Measurements from ENCODE around the gene RANBP3.
"Not testable (repeated sequence)": the region's sequence is repeated elsewhere in the genome, so short reads cannot be mapped to it uniquely, and the experiment has no call there.

The RANBP3 gene

DNA sequence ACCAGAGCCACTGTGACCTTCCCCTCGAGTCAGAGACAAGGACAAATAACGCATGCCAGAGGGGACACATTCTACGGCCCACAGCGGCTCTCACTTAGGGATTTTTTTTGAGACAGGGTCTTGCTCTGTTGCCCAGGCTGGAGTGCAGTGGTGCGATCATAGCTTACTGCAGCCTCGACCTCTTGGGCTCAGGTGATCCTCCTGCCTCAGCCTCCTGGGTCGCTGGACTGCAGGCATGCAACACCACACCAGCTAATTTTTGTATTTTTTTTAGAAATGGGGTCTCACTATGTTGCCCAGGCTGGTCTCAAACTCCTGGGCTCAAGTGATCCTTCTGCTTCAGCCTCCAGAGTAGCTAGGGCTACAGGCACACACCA is 28.1 kb upstream of the RANBP3 start:
- DNase-seq, result not testable (repeated sequence)

DNA sequence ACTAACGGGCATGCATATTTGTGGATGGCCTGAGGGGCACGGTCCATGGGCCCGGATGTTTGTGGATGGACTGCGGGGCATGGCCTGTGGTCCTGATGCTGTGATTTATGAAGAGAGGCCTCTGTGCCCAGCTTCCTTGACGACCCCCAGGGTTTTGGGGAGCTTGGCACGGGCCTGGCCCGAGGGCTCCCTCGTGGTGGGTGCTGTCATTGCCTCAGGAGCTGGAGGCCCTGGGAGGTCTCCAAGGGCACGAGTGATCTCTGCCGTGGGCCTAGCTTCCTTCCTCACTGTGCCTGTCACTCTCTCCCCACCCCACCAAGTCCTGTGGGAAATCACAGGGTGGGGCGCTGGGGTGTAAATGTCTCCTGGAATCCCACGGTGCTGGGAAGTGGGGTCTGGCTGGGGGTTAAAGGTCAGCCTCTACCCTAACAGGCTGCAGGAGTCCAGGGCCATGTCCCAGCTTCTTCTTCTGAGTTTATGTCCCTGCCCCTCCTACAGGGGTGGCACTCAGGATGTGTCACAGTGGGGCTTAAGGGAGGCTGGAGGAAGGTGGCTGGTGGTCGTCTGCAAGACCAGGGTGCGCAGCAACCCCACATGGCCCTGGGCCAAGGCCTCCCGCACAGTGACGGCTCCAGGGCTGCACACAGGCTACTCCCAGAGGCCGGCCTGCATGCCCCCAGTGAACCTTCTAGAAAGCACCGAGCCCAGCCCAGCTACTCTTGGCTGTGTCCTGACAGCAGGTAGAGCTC is 27.6 kb upstream of the RANBP3 start:
- no peak for DNase-seq

DNA sequence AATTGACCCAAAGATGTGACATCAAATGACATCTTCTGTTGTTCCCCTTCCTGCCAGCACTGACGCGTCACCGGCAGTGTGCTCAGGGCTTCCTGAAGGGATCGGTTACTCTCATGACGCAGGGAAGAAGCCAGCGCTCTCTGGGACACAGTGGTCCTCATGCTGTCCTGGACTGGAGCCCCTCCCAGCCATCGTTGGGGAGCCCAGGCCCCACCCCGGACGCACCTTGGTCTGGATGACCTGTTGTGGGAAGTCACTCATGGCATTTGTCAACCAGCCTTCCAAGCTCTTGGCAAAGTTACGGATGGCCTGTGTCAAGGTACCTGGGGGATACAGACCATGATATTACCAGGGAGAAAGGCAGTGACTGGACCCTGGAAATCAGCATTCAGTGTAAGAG is 26.0 kb upstream of the RANBP3 start:
- DNase-seq, result no peak

DNA sequence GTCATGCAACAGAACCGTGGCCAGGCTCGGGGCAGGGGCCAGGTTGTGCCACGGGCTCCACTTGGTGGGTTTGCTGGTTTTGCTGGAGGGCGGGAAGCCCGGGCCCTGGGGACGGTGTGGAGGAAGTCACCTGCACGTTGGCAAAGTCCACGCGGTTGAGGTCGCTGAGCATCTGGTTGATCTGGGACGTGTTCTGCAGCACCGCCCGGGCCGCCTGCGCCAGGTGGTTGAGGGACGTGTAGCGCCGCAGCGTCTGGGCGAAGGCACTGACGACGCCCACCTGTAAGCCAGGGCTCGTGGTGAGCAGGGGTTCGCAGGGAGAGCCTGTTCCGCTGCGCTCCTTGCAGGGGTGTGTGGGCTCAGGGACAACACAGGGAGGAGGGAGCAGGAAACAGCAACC is 24.7 kb upstream of the RANBP3 start:
- no peak for DNase-seq

DNA sequence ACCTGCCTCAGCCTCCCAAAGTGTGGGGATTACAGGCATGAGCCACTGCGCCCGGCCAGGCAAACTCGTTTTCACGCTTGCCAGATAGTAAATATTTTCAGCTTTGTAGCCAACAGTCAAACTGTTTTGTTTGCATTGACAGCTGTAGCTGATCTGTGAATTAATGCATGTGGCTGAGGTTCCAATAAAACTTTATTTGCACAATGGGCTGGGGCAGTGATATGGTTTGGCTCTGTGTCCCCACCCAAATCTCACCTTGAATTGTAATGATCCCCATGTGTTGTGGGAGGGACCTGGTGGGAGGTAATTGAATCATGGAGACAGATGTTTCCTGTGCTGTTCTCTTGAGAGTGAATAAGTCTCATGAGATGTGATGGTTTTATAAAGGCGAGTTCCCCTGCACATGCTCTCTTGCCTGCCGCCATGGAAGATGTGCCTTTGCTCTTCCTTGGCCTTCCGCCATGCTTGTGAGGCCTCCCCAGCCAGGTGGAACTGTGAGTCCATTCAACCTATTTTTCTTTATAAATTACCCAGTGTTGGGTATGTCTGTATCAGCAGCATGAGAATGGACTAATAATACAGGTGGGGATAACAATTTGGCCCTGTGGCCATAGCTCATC is 22.4 kb upstream of the RANBP3 start:
- DNase-seq, result no peak

DNA sequence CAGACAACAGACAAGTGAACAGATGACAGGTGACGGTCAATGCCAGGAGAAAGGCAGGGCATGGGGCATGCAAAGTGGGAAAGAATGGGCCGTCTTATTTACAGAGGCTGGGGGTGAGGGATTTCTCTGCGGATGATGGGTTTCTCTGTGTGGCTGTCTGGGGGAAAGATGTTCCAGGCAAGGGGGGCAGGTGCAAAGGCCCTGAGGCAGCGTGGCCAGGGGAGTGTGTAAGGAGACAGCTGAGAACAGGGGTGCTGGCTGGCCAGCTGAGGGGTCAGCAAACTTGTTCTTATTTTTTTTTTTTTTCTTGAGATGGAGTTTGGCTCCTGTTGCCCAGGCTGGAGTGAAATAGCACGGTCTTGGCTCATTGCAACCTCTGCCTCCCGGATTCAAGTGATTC is 21.8 kb upstream of the RANBP3 start:
- DNase-seq, result no peak

DNA sequence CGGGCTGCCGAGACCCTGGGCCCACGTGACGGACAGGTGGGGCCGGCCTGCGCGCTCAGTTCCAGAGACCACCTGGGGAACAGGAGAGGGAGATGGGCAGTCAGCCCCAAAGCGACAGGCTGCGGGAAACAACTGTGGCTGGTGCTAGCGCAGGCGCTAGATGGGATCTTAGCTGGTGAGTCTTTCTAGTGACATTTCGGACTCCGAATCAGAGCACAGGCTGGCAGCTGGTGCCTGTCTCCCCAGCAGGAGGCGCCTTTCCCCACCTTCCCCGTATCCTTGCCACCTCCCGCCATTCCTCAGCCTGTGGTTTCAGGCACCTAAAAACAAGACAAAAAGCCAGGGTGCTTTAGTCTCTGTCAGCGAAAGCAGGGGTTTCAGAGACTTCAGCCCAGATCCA is 19.4 kb upstream of the RANBP3 start:
- no peak for DNase-seq

DNA sequence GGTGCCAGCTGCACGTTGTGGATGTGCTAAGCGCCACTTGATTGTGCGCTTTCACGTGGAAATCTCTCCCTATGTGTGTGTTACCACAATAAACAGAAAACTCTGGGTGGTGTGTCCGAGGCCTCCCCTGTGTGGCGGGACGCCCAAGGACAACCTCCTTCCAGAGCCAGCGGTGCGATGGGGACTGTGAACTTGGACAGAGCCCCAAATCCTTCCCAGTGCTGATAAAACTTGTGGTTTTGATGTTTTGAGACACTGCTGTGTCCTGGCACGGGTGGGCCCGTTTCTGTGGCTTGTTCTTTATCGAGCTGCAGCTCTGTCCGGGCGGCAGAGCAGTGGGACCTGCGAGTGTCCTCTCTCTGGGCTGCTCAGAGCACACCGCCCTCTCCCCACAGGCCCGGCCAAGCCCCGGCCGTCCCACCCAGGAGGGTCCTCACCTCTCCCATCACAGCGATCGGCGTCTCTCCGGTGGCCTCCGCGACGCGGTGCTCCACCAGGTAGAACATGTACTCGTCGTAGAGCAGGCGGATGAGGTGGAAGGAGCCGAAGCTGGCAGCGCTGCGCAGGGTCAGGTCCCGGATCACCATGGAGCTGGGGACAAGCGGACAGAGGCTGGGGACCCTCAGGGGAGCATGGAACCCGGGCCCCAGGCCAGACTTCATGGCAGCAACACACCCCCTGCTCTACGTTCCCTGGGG is 18.8 kb upstream of the RANBP3 start:
- DNase-seq, result no peak

DNA sequence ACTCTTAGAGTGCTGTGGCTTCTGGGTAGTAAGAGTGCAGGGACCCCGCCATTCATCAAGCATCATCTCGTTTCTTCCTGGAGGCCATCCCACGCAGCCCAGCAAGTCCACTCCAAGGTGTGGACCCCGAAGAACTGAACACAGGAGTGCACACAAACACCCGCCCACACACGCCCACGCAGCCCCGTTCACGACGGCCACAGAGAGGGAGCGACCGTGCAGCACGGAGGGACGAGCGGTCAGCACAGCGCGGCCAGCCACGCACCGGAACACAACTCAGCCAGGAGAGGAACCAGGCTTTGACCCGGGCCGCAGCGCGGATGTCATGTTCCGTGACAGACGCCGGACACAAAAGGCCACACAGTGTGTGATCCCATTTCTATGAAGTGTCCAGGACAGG is 18.2 kb upstream of the RANBP3 start:
- no peak for DNase-seq

DNA sequence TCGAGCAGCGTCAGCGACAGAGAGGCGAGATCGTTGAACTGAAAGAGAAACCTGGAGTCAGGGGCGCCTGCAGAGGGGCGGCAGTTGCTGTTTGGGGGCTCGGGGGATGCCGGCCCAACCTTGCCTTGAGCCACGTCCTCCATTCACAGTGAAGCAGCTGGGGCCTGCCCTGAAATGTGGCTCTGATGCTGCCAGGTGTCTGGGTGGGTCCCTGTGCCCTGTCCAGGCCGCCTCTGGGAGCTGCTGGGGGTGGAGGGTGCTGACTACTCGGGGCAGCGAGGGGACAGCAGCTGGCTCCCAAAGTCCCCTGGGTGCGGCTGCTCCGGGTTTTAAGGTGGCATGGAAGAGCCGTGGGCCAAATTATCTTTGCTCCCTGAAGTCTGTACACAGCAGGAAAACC is 17.7 kb upstream of the RANBP3 start:
- DNase-seq, result no peak

DNA sequence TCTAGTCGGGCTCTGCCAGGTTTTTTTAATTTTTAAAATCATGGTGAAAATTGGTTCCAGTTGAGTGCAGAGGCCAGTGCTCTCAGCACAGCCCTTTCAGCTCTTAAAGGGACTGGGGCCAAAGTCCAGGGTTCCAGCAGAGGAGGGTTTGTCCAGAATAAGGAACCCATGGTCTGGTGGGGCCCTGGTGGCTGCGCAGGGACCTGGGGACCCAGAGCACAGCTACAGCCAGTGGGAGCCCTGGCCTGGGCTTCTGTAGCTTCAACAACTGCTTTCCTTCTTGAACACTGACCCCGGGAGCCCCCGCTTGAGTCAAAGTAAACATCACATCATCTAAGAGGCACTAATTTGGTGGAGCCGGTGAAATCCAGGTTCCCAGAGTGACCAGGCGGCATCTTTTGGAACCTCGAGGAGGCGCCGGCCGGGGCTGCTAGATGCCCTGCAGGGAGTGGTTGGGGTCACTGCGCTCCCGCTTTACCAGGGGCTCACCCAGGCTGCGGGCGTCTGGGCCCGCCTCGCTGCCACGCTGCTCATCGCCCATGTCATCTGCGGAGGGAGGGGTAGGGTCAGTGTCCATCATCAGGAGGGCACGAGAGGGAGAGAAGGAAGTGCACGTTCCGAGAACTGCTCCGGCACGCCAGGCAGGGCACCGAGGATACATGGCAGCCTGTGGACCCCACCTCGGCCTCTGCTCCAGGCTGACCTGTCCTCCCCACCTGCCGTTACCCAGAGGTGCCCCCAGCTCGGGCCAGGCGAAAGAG is 16.6 kb upstream of the RANBP3 start:
- no peak for DNase-seq

DNA sequence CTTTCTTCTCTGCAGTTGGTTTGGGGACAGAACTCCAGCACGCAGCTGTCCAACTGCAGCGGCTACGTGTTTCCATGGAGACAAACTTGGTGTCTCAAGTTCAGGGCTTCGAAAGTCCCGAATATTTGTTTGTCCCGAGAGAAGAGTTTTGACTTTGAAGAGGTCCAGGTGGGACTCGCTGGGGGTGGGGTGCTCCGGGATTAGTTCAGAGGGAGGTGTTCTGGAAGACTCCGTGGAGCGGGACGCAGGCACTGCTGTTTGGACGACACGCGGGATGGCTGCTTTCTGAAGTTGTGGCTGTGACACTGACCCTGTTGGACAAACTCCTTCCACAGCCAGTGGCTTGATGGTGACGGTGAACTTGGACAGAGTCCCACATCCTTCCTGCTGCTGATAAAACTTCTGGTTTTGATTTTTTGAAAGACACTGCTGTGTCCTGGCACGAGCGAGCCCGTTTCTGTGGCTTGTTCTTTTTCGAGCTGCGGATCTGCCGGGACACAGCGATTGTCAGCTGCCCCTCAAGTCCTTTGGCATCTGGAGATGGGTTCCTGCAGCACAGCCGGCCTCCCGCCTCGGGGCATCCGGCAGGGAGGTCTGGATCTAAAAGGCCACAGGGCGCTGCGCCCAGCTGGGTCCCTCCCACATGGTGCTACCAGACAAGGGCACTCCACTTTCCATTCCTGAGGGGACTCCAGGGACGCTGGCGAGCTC is 15.9 kb upstream of the RANBP3 start:
- no peak for DNase-seq

DNA sequence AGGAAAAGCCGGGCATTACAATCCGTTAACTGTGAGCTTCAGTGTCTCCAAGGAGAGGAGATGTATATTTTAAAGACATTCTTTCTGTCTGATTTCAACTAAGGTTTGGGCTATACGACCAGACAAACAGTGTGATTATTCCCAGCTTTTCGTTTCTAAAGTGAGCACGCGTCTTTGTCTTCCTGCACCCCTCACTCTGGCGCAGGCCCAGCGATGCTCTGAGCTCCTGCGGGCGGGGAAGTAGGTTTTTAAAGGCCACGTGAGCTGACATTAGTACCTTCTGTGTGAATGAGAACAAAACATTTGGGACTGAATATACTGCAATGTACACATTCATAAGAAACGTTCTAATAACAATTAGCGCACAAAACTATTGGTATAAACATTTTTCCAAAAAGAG is 15.3 kb upstream of the RANBP3 start:
- DNase-seq, result no peak

DNA sequence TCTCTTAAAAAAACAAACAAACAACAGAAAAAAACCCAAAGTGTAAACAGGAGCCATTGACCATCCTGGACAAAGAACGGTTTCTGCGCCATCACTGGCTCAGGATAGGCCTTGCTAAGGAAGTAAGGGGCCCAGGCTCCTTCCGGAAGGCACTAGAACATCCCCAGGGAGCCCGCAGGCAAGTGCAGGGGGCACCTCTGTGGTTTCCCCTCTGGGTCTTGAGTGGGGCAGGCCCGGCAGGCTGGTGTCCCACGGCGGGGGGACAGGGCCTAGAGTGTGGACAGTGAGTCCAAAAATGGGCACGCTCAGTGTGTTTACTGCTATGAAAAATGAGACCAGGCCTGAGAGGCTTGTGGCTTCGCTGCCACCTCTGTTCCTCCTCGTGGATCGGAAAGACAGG is 14.8 kb upstream of the RANBP3 start:
- DNase-seq, result no peak

DNA sequence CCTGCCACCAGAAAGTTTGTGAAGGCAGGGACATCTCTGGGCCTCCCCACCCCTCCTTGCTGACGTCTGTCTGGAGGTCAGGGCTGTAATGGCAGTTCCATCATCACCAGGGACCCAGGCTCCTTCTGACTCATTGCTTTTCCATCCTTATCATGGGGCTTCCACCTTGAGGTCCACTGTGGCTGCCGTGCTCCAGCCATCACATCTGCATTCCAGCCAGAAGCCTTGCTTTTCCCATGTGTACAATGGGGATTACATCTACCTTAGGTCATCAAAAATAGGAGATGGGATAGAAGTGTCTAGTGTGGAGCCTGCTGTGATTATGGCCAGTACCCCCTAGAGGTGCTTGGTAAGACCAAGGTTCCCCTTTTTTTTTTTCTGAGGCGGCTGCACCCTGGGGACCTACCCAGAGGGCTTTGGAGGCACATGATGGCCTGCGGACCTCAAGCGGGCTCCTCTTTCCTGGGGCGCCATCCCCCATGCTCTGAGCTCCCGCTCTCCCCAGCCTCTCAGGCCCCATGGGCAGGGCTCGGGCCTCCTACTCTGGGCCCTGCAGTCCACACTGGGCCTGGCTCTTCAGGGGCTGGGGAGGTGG is 13.4 kb upstream of the RANBP3 start:
- DNase-seq, result no peak

DNA sequence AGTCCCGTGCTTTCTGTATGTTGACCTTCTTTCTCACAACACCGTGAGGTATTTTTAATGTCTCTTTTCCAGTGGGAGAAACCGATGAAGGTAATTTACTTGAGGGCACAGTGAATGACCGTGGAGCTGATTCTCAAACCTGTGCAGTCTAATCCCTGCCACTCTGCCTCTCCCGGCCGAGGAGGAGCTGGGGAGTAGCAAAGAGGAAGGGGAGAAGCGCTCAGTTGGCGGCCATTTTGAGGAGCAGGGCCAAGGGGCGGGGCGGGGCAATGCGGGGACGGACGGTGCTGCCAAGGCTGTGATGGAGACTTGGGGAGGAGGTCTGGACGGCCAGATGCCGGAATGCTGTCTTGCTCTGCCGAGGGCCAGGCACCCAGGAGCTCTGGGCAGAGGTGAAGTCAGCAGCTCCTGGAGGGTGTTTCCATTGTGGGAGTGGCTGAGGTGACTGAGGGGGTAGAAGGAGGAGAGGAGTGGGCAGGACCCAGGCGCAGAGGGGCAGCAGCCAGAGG is 12.4 kb upstream of the RANBP3 start:
- DNase-seq, result no peak

DNA sequence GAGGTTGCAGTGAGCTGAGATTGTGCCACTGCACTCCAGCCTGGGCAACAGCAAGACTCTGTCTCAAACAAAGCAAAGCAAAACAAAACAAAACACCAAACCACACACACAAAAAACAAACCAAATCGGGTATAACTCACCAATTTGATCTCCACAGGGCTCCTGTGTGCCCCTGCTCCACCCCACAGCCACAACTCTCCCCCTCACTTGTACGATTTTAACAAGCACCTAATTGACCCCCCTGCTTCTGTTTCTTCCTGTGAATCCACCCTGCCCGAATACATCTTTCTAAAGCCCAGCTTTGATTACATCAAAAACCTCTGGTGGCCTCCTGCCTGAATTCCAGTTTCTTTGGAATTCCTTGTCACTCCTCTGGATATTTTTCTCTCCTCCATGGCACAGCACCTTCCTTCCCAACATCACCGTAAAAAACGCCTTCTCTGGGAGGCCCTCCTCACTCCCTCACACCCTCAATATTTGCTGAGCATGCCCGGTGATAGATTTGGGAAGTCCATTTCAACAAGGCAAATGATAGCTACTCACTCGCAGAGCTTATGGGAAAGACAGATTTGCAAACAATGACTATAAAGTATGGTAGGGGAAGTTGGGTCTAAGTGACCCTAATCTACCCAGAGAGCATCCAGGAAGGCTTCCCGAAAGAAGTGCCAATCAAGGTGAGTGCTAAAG is 11.6 kb upstream of the RANBP3 start:
- no peak for DNase-seq

DNA sequence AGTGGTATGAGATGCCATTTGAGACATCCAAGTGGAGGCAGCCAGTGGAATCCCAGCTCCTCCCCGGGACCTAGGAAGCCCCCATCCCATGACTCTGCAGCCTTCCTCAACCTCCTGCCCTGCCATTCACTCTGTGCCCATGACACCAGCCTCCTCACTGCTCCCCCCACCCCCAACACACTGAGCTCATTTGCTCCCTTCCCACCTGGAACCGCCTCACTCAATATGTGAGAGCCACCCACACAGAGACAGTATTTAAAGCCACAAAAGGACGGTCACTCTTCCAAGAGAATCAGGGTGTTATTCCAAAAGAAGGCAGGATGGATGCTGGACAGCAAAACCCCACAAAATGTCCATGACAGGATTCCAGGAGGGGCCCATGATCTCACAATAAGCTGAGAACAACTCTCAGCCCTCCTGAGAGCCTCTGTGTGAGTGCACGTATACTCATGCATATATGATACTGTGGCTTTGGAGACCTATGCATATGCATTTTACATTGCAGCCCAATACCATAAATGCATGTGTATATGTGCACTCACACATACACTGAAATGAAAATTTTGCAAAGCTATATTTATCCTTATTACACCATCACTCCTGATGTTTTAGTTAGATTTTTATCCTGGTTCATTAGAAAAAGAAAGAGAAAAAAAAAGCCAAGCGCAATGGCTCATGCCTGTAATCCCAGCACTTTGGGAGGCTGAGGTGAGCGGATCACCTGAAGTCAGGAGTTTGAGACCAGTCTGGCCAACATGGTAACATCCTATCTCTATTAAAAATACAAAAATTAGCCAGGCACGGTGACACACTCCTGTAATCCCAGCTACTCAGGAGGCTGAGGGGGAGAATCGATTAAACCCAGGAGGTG is 10.8 kb upstream of the RANBP3 start:
- no peak for DNase-seq

DNA sequence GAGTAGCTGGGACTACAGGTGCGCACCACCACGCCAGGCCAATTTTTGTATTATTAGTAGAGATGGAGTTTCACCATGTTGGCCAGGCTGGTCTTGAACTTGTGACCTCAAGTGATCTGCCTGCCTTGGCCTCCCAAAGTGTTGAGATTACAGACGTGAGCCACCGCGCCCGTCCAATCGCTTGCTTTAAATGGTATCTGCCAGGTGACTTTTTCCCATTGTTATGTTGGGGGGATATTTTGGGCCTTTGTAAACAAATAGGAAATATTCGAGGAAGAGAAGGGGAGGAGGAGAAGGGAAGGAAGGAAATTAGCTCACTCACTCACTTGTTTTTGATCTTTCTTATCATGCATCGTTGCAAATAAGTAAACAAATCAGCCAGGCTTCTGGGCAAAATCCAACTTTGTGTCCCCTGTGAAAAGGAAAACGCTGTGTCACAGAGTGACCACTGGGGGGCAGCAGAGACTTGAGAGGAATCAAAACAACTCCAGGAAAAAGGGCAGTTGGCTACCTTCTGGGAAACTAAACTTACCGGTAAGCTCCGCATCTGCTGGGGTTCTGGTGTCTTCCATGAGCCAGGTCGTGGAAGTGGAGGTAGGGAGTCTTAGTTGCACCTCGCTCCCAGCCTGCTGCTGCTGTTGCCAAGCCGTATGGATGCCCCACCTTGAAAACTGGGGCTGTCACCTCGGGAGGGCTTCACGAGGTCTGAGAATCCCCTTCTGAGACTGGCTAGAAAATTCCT is 9.3 kb upstream of the RANBP3 start:
- DNase-seq, result peak; percentile 74 to 78

DNA sequence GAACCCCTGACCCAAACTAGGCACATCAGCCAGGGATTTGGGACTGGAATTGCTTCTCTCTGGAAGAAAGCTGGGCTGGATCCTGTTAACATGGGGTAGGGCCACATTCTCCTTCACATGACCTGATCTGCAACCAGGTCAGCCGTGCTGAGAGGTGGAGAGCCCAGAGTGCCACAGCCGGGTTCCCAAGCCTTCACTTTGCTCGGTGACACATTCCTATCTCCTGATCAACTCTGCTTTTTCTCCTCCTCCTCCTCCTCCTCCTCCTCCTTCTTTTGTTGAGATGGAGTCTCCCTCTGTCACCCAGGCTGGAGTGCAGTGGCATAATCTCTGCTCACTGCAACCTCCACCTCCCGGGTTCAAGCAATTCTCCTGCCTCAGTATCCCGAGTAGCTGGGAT is 7.9 kb upstream of the RANBP3 start:
- DNase-seq, result not testable (repeated sequence)

Data from inflammatory macrophage (primary cell).